Motor neuron (in vitro differentiated cells): ENCODE data around the gene OTOP3. TPM values are rescaled to one million over a fixed set of nuclear protein-coding genes. Genes with fewer than 3 reads are reported as not detected.
"Not testable (repeated sequence)": the region's sequence is repeated elsewhere in the genome, so short reads cannot be mapped to it uniquely, and the experiment has no call there.

ENCODE experiments used
- ATAC-seq, 8 experiments: fragments of 200-7000 bp; cut with Tn5 transposase; replicated peaks in 6 of 8; 2 replicates each; pipeline ENCODE4 v1.8.0; 2021; ENCODE audit warnings: mild to moderate bottlenecking in 8 of 8, moderate library complexity in 8 of 8
- H3K27ac ChIP-seq, 2 donors: fragments of 250-450 bp; sonication (Bioruptor Pico); 2 replicates each; pipeline ENCODE4 v1.9.0; 2021; ENCODE audit warnings: antibody characterized with exemption in 2 of 2, mild to moderate bottlenecking in 2 of 2, moderate library complexity in 1 of 2
- H3K4me1 ChIP-seq, 2 donors: fragments of 250-450 bp; sonication (Bioruptor Pico); replicated peaks in 1 of 2; 2 replicates each; pipeline ENCODE4 v1.6.1; 2021; ENCODE audit warnings: antibody characterized with exemption in 2 of 2, mild to moderate bottlenecking in 2 of 2, moderate library complexity in 1 of 2
- H3K4me3 ChIP-seq, 5 donors: fragments of 250-450 bp; sonication (Bioruptor Pico); 2 replicates each; pipeline ENCODE4 v1.9.0; 2021; ENCODE audit warnings: antibody characterized with exemption in 5 of 5, mild to moderate bottlenecking in 5 of 5, moderate library complexity in 4 of 5
- WGBS, 10 experiments: fragments of 450-650 bp; shearing (Covaris generic); methylation state at CpG; one replicate each; pipeline ENCODE4 v1.0.0; 2022; 5-methylcytosine and 5-hydroxymethylcytosine counted together
- in situ Hi-C, 9 experiments: fragments of 400-800 bp; cut with MboI; loops; one replicate each; pipeline ENCODE4 v1.15.0; 2021; ENCODE audit warnings: low sequenced_read_pairs in 9 of 9, low pct_unique_long_range_greater_than_20kb in 2 of 9; ENCODE audit not compliant: unreplicated experiment in 9 of 9
- total RNA-seq, 8 experiments: library from RNA; unstranded; fragments of 300-600 nt; gene quantifications; 2 replicates each; pipeline versions ENCODE4 v1.2.3 to v1.2.4, GENCODE V29; 2022

Gene OTOP3
- total RNA-seq, 8 experiments from 2014 or later: 0.10 to 0.38 (median 0.11) TPM; not detected in 5

DNA sequence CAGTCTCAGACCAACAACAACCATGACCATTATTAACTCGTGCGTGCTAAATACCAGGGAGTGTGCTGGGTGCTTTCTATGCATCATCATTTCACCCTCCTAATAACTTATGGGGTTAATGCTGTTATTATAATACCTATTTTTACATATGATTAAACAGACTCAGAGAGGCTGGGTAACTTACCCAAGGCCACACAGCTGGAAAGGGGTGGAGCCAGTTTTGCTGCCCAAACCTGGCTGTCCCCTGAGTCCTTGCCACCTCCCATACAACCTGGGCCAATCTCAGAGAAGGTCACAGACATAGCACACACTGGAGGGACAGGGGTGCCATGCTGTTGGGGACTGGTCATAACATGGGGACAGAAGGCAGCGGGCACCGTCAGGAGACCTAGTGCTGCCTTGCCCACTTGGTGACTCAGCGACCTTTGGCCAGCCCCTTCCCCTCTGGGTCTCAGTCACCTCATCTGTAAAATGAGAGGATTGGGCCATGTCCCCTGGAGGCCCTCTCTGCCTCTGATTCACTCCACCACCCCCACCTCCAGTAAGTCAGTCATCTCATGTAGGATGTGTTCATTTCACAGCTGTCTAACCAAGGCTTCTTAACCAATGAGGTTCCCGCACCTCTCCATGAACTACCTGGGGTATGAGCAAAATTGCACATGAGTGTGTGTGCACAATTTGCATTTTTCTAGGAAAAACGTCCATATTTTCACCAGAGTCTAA, 30.9 kb upstream of the OTOP3 start:
- WGBS, 10 experiments: 0 to 100% (median 67%) methylated on average over 1 to 4 of the region's 7 CpGs
- in situ Hi-C loops: no loop called here
- no peak for ATAC-seq

GRCh38 chr17:74906214-74906793, 29.4 kb upstream of the OTOP3 start:
- H3K4me3 ChIP-seq, H3K4me1 ChIP-seq, H3K27ac ChIP-seq, in situ Hi-C loops, ATAC-seq: not testable (repeated sequence)
- 10 to 100% (median 81%) methylated on average over 1 to 3 of the region's 6 CpGs; no CpG with 5 or more reads in 2 of the 10 experiments for WGBS, 10 experiments

More for the DNA sequence above, 30.9 kb upstream of the OTOP3 start:
- no peaks in the 10 kb centered on the region for H3K4me1 ChIP-seq
- no peak overlapping the region for H3K27ac ChIP-seq
- no peak overlapping the region for H3K4me3 ChIP-seq

DNA sequence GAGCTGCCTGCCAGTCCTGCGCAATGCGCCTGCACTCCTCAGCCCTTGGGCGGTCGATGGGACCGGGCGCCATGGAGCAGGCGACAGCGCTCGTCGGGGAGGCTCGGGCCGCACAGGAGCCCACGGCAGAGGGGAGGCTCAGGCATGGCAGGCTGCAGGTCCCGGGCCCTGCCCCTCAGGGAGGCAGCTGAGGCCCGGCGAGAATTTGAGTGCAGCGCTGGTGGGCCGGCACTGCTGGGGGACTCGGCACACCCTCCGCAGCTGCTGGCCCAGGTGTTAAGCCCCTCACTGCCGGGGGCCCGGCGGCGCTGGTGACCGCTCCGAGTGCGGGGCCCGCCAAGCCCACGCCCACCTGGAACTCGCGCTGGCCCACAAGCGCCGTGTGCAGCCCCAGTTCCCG, 28.7 kb upstream of the OTOP3 start:
- Histone ChIP-seq H3K4me3 (no peak overlapping the region), H3K27ac (no peak overlapping the region), H3K4me1 (no peaks in the 10 kb centered on the region)
- in situ Hi-C loops: no loop called here
- ATAC-seq: no peak
- 78 to 100% methylated on average over 2 to 11 of the region's 34 CpGs; no CpG with 5 or more reads in 8 of the 10 experiments for WGBS, 10 experiments

GRCh38 chr17:74909097-74909496, 26.6 kb upstream of the OTOP3 start:
- H3K4me1 ChIP-seq, H3K27ac ChIP-seq, in situ Hi-C loops, H3K4me3 ChIP-seq, ATAC-seq: not testable (repeated sequence)
- WGBS, 10 experiments: 48 to 90% (median 71%) methylated on average over 1 to 4 of the region's 4 CpGs; no CpG with 5 or more reads in 4 of the 10 experiments

GRCh38 chr17:74911423-74911822, 24.3 kb upstream of the OTOP3 start:
- H3K4me3 ChIP-seq, H3K27ac ChIP-seq, H3K4me1 ChIP-seq, in situ Hi-C loops, ATAC-seq: not testable (repeated sequence)
- WGBS, 10 experiments: 33 to 80% (median 67%) methylated on average over 1 of the region's 8 CpGs; no CpG with 5 or more reads in 6 of the 10 experiments

- Histone ChIP-seq H3K4me3 (no peak overlapping the region), H3K27ac (no peak overlapping the region), H3K4me1 (peaks cover 8% of the 10 kb centered on the region in 2 donors)
- 67% methylated on average over 3 of the region's 13 CpGs; no CpG with 5 or more reads in 9 of the 10 experiments for WGBS, 10 experiments
- in situ Hi-C loops: no loop called here
- no peak for ATAC-seq
These were observed 19.4 kb upstream of the OTOP3 start for GRCh38 chr17:74916136-74916850.

GRCh38 chr17:74916851-74917199, 18.9 kb upstream of the OTOP3 start:
- in situ Hi-C loops: no loop called here
- no peak for ATAC-seq
- H3K4me1 ChIP-seq: peaks cover 10 to 13% of the 10 kb centered on the region in 2 donors
- H3K4me3 ChIP-seq: no peak overlapping the region
- WGBS, 10 experiments: 67 to 100% (median 82%) methylated on average over 1 to 5 of the region's 11 CpGs; no CpG with 5 or more reads in 4 of the 10 experiments
- no peak overlapping the region for H3K27ac ChIP-seq

- 20 to 80% methylated on average over 1 to 2 of the region's 10 CpGs; no CpG with 5 or more reads in 8 of the 10 experiments for WGBS, 10 experiments
- no peak overlapping the region for H3K27ac ChIP-seq
- H3K4me3 ChIP-seq: no peak overlapping the region
- no peak for ATAC-seq
- H3K4me1 ChIP-seq: peaks cover 13 to 14% of the 10 kb centered on the region in 2 donors
- in situ Hi-C loops: no loop called here
These were observed 18.3 kb upstream of the OTOP3 start for GRCh38 chr17:74917430-74917829.

- Histone ChIP-seq H3K27ac (no peak overlapping the region), H3K4me3 (no peak overlapping the region), H3K4me1 (peaks cover 23 to 25% of the 10 kb centered on the region in 2 donors)
- no peak for ATAC-seq
- 67 to 100% (median 100%) methylated on average over 1 to 5 of the region's 5 CpGs; no CpG with 5 or more reads in 3 of the 10 experiments for WGBS, 10 experiments
- in situ Hi-C loops: no loop called here
These were observed 16.8 kb upstream of the OTOP3 start for GRCh38 chr17:74918906-74919305.

DNA sequence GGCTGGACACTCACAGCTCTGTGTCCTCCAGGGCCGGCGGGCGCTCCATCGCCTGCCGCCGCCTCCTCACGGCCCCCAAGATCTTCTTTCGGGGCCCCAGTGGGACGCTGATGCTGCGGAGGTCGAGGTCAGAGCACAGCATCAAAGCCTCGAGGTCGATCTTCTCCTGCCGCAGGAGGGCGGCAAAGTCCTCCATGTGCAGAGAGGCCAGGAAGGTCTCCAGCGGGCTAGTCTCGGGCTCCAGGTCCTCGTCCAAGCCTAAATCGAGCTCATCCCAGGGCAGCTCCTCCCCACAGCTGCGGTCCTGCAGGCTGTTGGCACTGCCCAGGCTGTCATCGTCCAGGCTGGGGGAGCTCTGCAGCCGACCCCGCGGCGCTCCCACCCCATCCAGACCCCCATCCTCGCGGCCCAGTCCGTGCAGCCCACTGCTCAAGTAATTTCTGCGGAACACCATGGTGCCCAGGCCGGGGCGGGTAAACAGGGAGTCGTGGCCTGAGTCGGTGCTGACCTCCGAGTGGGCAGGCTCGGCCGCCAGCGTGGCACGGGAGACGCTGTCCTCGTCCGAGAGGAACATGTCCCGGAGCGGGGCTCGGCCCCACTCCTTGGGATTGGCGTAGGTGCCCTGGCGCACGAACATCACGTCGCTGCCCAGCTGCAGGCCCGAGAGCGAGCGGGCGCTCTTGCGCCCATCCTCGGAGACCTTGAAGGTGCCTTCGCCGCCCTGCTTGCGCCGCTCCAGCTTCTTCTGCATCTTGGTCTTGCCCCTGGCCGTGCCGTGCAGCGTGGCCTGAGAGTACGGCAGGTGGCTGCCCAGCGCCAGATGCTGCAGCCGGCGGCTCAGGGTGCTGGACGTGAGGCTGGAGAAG, 16.0 kb upstream of the OTOP3 start:
- ATAC-seq: peak in 4 of 8 experiments; percentile 6 to 26 (median 16)
- in situ Hi-C loops: no loop called here
- Histone ChIP-seq H3K4me1 (peaks cover 23 to 32% of the 10 kb centered on the region in 2 donors), H3K27ac (no peak overlapping the region), H3K4me3 (no peak overlapping the region)
- 13 to 100% (median 40%) methylated on average over 1 to 7 of the region's 67 CpGs; no CpG with 5 or more reads in 3 of the 10 experiments for WGBS, 10 experiments

GRCh38 chr17:74920306-74920620, 15.4 kb upstream of the OTOP3 start:
- Histone ChIP-seq H3K27ac (no peak overlapping the region), H3K4me1 (peaks cover 23 to 34% of the 10 kb centered on the region in 2 donors), H3K4me3 (no peak overlapping the region)
- 20 to 98% (median 43%) methylated on average over 2 to 13 of the region's 27 CpGs; no CpG with 5 or more reads in 5 of the 10 experiments for WGBS, 10 experiments
- ATAC-seq: no peak
- in situ Hi-C loops: no loop called here

GRCh38 chr17:74920642-74921025, 15.1 kb upstream of the OTOP3 start:
- no peak overlapping the region for H3K27ac ChIP-seq
- ATAC-seq: peak in 3 of 8 experiments; percentile 30 to 56 (median 45)
- WGBS, 10 experiments: no CpG with 5 or more reads among the region's 6 CpGs
- in situ Hi-C loops: no loop called here
- H3K4me1 ChIP-seq: peaks cover 23 to 34% of the 10 kb centered on the region in 2 donors
- no peak overlapping the region for H3K4me3 ChIP-seq
